Measurements from ENCODE around the gene MAD2L2. TPM values are rescaled to one million over a fixed set of nuclear protein-coding genes. Genes with fewer than 3 reads are reported as not detected.

MAD2L2 gene
- total RNA-seq, 1 experiment from 2014 or later: 127 TPM

GRCh38 chr1:11671544-11672286 lies 9.2 kb downstream of the MAD2L2 start:
- Histone ChIP-seq H2AFZ (ENCODE audit: low read length) (no peak overlapping the region), H3K4me3 (ENCODE audit: low read length) (no peak overlapping the region), H3K4me1 (ENCODE audit: insufficient read depth, low read length) (no peaks in the 10 kb centered on the region), H3K4me2 (ENCODE audit: low read length) (no peak overlapping the region), H3K9me2 (replicated peaks; ENCODE audit: low read length) (no peaks in the 10 kb centered on the region), H3K9ac (ENCODE audit: low read length) (no peak overlapping the region), H3K27ac (ENCODE audit: low read length) (no peak overlapping the region), H3K79me2 (ENCODE audit: low read length) (no peaks in the 10 kb centered on the region), H3F3A (ENCODE audit: low read length, unreplicated experiment) (no peaks in the 10 kb centered on the region), H3K27me3 (ENCODE audit: low read length) (no peaks in the 10 kb centered on the region), H3K36me3 (ENCODE audit: low read depth, low read length) (peaks cover 2% of the 10 kb centered on the region; the same call in 1 of the 2 replicates), H3K9me3 (ENCODE audit: low read length) (no peaks in the 10 kb centered on the region), H4K20me1 (ENCODE audit: low read length) (no peaks in the 10 kb centered on the region)
- ChIA-PET CTCF (no interaction called here), POLR2A (ENCODE audit: unreplicated experiment) (no interaction called here)
- intact Hi-C loops (cut with micrococcal nuclease): no loop called here
- no peak for DNase-seq
- BruUV-seq (replicated peaks): no TSS peak
- no peak for ATAC-seq
- TF ChIP-seq EZH2phosphoT487 (IDR thresholded peaks at IDR 0.05; ENCODE audit: borderline replicate concordance, low read length) (no peak), EZH2 (IDR thresholded peaks at IDR 0.05; ENCODE audit: low read length, unreplicated experiment) (no peak), CTCF (conservative IDR thresholded peaks at IDR 0.05; ENCODE audit: low read depth, low read length) (no peak)

GRCh38 chr1:11671205-11671543 lies 9.8 kb downstream of the MAD2L2 start:
- no TSS peak for BruUV-seq (replicated peaks)
- H3K9ac ChIP-seq (ENCODE audit: low read length): no peak overlapping the region
- no peaks in the 10 kb centered on the region for H3K79me2 ChIP-seq (ENCODE audit: low read length)
- H3F3A ChIP-seq (ENCODE audit: low read length, unreplicated experiment): no peaks in the 10 kb centered on the region
- intact Hi-C loops (cut with micrococcal nuclease): no loop called here
- DNase-seq (no peak), ATAC-seq (no peak)
- TF ChIP-seq CTCF (conservative IDR thresholded peaks at IDR 0.05; ENCODE audit: low read depth, low read length) (no peak), EZH2 (IDR thresholded peaks at IDR 0.05; ENCODE audit: low read length, unreplicated experiment) (no peak), EZH2phosphoT487 (IDR thresholded peaks at IDR 0.05; ENCODE audit: borderline replicate concordance, low read length) (no peak)
- H3K36me3 ChIP-seq (ENCODE audit: low read depth, low read length): peaks cover 2% of the 10 kb centered on the region; the same call in 1 of the 2 replicates
- H4K20me1 ChIP-seq (ENCODE audit: low read length): no peaks in the 10 kb centered on the region
- no peak overlapping the region for H3K4me3 ChIP-seq (ENCODE audit: low read length)
- no peak overlapping the region for H3K4me2 ChIP-seq (ENCODE audit: low read length)
- ChIA-PET POLR2A (ENCODE audit: unreplicated experiment) (no interaction called here), CTCF (no interaction called here)
- no peak overlapping the region for H2AFZ ChIP-seq (ENCODE audit: low read length)
- H3K27me3 ChIP-seq (ENCODE audit: low read length): no peaks in the 10 kb centered on the region
- no peaks in the 10 kb centered on the region for H3K4me1 ChIP-seq (ENCODE audit: insufficient read depth, low read length)
- no peak overlapping the region for H3K27ac ChIP-seq (ENCODE audit: low read length)
- no peaks in the 10 kb centered on the region for H3K9me2 ChIP-seq (replicated peaks; ENCODE audit: low read length)
- no peaks in the 10 kb centered on the region for H3K9me3 ChIP-seq (ENCODE audit: low read length)

- Histone ChIP-seq H3K9me3 (ENCODE audit: low read length) (no peaks in the 10 kb centered on the region), H3K4me2 (ENCODE audit: low read length) (no peak overlapping the region), H3K4me1 (ENCODE audit: insufficient read depth, low read length) (no peaks in the 10 kb centered on the region), H3K36me3 (ENCODE audit: low read depth, low read length) (peaks cover 2% of the 10 kb centered on the region; the same call in 1 of the 2 replicates), H3K27me3 (ENCODE audit: low read length) (no peaks in the 10 kb centered on the region), H3K4me3 (ENCODE audit: low read length) (no peak overlapping the region), H3F3A (ENCODE audit: low read length, unreplicated experiment) (no peaks in the 10 kb centered on the region), H2AFZ (ENCODE audit: low read length) (no peak overlapping the region), H3K79me2 (ENCODE audit: low read length) (no peaks in the 10 kb centered on the region), H3K9ac (ENCODE audit: low read length) (no peak overlapping the region), H3K9me2 (replicated peaks; ENCODE audit: low read length) (no peaks in the 10 kb centered on the region), H3K27ac (ENCODE audit: low read length) (no peak overlapping the region), H4K20me1 (ENCODE audit: low read length) (no peaks in the 10 kb centered on the region)
- CTCF ChIA-PET: no interaction called here
- BruUV-seq (replicated peaks): no TSS peak
- ATAC-seq: no peak
- intact Hi-C loops (cut with micrococcal nuclease): no loop called here
- DNase-seq: no peak
- POLR2A ChIA-PET (ENCODE audit: unreplicated experiment): no interaction called here
- no peak for TF ChIP-seq CTCF (conservative IDR thresholded peaks at IDR 0.05; ENCODE audit: low read depth, low read length)
- TF ChIP-seq EZH2phosphoT487 (IDR thresholded peaks at IDR 0.05; ENCODE audit: borderline replicate concordance, low read length): no peak
- no peak for TF ChIP-seq EZH2 (IDR thresholded peaks at IDR 0.05; ENCODE audit: low read length, unreplicated experiment)
Measured at GRCh38 chr1:11670747-11671146, 10.2 kb downstream of the MAD2L2 start.
